Measurements from ENCODE around the gene KRTAP5-10. TPM values are rescaled to one million over a fixed set of nuclear protein-coding genes. Genes with fewer than 3 reads are reported as not detected.
"Not testable (repeated sequence)": the region's sequence is repeated elsewhere in the genome, so short reads cannot be mapped to it uniquely, and the experiment has no call there.

The KRTAP5-10 gene
- total RNA-seq, 1 donor from 2014 or later = under 0.01 TPM

DNA sequence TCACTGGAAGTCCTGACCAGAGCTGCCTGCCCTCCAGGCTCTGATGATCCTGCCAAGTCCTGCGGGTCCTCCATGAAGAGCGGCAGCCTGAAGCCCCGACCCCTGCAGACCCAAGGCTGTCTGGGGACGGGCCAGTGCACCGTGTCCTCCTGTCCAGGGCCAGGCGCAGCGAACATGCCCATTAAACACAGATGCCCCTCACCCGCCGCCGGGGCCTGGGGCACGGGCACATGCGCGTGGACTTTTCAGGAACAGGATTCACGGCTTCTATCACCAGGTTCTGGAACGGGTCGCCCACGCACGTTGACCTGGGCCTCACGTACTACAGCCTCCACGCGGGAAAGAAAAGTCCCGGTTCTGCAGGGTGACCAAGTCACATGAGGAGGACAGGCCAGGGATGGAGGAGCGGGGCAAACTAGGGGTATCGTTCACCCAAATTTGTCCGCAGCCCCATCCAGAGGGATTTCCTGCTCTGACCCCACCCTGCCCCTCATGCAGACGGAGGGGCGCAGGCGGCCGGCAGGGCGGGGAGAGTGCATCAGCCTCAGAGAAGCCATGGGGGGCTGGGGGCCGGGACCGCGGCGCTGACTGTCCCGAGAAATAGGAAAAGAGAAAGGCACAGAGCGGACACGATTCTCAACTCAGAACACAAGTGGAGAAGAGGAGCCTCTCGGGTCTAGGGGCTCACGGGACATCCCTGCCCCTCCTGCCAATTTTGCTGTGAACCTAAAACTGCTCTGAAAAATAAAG, 5.9 kb downstream of the KRTAP5-10 start:
- DNase-seq (ENCODE audit: low read depth in 2 of 2) = not testable (repeated sequence)

DNA sequence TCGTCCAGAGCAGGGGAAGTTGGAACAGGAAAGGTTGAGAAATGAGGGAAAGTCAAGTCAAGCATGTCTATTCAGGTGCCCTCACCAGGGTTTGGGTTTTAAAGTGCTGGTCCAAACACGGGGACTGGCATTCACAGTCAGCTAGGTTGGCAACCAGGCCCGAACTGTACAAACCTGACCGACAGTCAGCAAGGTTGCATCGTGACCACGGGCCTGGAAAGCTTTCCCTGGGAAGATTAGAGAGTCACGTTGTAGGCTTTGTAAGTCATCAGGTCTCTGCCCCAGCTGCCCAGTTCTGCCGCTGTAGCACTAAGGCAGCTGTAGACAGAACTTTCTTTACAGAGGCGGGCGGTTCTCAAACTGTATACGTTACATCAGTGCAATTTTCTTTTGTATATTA, 7.4 kb downstream of the KRTAP5-10 start:
- no peak for DNase-seq (ENCODE audit: low read depth in 2 of 2)

DNA sequence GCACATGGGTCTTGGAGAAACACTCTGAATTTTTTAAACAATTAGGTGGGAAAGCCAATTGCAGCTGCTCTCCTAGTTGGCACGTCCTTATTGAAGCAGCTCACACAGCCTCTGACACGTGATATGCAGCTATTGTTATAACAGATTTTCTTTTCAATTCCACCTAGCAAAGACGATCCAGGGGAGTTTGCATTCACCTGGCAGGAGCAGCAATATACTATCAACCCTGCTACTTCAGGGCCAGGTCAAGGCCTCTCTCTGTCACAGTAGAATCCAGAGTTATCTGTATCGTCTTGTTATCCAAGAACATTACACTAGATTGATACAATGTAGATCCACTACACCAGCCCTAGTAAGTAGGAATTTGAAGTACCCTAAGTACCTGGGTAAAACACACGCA, 9.1 kb downstream of the KRTAP5-10 start:
- DNase-seq (ENCODE audit: low read depth in 2 of 2) = no peak

DNA sequence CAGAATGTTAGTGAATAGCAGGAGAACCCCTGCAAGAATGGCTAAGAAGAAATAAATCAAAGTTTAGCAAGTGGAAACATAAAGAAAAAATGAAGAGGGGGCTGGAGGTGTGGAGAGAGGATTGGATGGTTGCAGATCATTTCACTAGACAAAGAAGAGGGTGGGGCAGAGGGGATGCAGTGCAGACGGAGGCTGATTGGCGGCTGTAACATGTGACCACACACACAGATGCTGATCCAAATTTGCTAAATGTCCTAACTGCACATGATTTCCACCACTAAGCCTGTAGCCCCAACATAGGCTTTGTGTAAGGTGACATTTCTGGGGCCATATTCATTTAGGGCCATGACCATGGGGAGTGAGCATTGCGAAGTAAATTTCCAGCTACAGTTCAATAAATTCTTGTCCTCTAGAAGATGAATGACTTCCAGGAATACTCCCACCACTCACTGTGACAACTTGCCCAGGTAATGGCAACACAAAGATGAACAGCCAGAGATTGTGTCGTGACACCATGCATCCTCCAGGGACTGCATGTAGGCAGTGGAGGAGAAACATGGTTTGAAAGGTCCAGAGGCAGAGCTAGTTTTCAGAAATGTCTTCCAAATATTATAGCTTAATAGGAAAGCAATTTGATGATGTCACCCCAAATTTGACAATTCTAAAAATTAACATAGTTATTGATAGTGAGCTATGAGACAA, 10.5 kb downstream of the KRTAP5-10 start:
- no peak for DNase-seq (ENCODE audit: low read depth in 2 of 2)

DNA sequence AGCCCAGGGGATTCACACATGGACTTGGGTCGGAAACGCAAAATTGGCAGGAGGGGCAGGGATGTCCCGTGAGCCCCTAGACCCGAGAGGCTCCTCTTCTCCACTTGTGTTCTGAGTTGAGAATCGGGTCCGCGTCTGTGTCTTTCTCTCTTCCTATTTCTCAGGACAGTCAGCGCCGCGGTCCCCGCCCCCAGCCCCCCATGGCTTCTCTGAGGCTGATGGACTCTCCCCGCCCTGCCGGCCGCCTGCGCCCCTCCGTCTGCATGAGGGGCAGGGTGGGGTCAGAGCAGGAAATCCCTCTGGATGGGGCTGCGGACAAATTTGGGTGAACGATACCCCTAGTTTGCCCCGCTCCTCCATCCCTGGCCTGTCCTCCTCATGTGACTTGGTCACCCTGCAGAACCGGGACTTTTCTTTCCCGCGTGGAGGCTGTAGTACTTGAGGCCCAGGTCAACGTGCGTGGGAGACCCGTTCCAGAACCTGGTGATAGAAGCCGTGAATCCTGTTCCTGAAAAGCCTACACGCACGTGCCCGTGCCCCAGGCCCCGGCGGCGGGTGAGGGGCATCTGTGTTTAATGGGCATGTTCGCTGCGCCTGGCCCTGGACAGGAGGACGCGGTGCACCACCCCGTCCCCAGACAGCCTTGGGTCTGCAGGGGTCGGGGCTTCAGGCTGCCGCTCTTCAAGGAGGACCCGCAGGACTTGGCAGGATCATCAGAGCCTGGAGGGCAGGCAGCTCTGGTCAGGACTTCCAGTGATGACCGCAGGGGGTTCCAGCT, 11.5 kb downstream of the KRTAP5-10 start:
- DNase-seq (ENCODE audit: low read depth in 2 of 2) = not testable (repeated sequence)

DNA sequence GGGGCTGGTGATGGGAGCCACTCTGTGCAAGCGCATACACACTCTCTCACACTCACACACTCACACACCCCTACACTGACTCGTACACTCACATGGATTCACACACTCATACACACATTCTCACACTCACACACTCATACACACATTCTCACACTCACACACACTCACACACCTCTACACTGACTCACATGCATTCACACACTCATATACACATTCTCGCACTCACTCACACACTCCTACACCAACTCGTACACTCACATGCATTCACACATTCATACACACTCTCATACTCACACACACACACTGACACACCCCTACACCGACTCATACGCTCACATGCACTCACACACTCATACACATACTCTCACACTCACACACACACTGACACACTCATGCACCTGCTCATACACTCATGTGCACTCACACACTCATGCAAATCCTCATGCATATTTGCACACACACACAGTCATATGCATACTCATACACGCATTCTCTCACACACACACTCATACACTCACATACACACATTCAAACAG, 12.2 kb downstream of the KRTAP5-10 start:
- no peak for DNase-seq (ENCODE audit: low read depth in 2 of 2)

- not testable (repeated sequence) for DNase-seq (ENCODE audit: low read depth in 2 of 2)
Measured at GRCh38 chr11:71579513-71579912, 14.2 kb downstream of the KRTAP5-10 start.

GRCh38 chr11:71580057-71581003, 15.0 kb downstream of the KRTAP5-10 start:
- DNase-seq (ENCODE audit: low read depth in 2 of 2) = peak; percentile 86 to 92

GRCh38 chr11:71581826-71582225, 16.5 kb downstream of the KRTAP5-10 start:
- peak in 1 of 2 donors; percentile 8 for DNase-seq (ENCODE audit: low read depth in 2 of 2)

DNA sequence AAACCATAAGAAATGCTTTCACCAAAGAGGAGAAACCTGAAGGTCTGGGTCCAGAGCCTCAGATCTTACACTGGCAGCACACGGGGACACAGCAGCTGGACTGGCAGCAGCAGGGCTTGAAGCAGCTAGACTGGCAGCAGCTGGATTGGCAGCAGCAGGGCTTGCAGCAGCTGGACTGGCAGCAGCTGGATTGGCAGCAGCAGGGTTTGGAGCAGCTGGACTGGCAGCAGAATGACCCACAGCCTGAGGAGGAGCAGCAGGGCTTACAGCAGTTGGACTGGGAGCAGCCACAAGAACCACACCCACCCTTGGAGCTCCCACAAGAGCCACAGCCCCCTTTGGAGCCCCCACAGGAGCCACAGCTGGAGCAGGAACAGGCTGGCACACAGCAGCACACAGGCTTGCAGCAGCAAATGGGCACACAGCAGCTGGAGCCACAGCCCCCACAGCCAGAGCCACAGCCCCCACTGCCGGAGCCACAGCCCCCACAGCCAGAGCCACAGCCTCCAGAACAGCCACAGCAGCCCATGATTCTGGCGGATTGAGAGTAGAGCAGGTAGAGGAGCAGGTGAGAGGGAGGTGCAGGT, 17.0 kb downstream of the KRTAP5-10 start, which contains the start of gene KRTAP5-11:
TSS of gene KRTAP5-11 (minus strand) at position 567 of the 587 bp plus-strand sequence. CDS start at position 529, 38 bp downstream.
- DNase-seq (ENCODE audit: low read depth in 2 of 2) = no peak

- DNase-seq (ENCODE audit: low read depth in 2 of 2) = not testable (repeated sequence)
Measured at GRCh38 chr11:71582969-71583368, 17.6 kb downstream of the KRTAP5-10 start.

- DNase-seq (ENCODE audit: low read depth in 2 of 2) = not testable (repeated sequence)
Measured at GRCh38 chr11:71585673-71586072, 20.3 kb downstream of the KRTAP5-10 start.

- not testable (repeated sequence) for DNase-seq (ENCODE audit: low read depth in 2 of 2)
Measured at GRCh38 chr11:71588314-71588713, 23.0 kb downstream of the KRTAP5-10 start.

DNA sequence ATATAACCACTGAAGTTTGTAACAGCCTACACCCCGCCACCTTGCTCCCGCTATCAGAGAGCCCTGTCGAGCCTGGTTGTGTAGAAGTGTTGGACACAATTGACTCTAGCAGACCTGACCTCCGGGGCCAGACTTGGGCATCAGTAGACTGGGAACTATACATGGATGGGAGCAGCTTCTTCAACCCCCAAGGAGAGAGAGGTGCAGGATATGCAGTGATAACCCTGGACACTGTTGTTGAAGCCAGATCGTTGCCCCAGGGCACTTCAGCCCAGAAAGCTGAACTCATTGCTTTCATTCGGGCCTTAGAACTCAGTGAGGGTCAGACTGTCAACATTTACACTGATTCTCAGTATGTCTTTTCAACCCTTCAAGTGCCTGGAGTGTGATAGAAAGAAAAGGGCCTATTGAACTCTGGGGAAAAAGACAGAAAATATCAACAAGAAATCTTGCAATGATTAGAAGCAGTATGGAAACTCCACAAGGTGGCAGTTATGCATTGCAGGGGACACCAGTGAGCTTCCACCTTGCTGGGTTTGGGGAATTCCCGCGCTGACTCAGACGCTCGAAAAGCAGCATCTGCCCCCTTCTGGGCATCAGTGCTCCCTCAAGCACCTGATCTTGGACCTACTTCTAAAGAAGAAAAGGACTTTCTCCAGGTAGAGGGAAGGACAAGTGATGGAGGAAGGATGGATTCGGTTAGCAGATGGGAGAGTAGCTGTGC, 23.6 kb downstream of the KRTAP5-10 start:
- DNase-seq (ENCODE audit: low read depth in 2 of 2) = not testable (repeated sequence)

GRCh38 chr11:71589546-71589920, 24.2 kb downstream of the KRTAP5-10 start:
- DNase-seq (ENCODE audit: low read depth in 2 of 2) = not testable (repeated sequence)

DNA sequence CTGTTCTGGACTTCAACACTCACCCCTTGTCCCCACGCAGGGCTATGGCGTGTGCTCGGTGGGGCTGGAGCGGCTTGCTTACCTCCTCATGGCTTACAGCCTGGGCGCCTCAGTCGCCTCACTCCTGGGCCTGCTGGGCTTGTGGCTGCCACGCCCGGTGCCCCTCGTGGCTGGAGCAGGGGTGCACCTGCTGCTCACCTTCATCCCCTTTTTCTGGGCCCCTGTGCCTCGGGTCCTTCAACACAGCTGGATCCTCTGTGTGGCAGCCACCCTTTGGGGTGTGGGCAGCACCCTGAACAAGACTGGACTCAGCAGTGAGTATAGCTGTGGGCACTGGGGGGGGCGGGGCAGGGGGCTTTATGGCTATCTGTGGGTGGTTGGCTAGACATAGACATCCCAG, 37.9 kb downstream of the KRTAP5-10 start:
- DNase-seq (ENCODE audit: low read depth in 2 of 2) = not testable (repeated sequence)

GRCh38 chr11:71604798-71605488, 39.6 kb downstream of the KRTAP5-10 start:
- not testable (repeated sequence) for DNase-seq (ENCODE audit: low read depth in 2 of 2)

- not testable (repeated sequence) for DNase-seq (ENCODE audit: low read depth in 2 of 2)
Measured at GRCh38 chr11:71606853-71607519, 41.6 kb downstream of the KRTAP5-10 start.
